OCI-LY7 (cell line): ENCODE measurements around the gene NR2F6. TPM values are rescaled to one million over a fixed set of nuclear protein-coding genes. Genes with fewer than 3 reads are reported as not detected.

Experiments used
- BruUV-seq: library from RNA; stranded (reverse); fragments of 400-500 nt; replicated peaks from 2 replicates; lab custom pipeline; 2021; lab: Mats Ljungman, UMichigan
- CTCF ChIA-PET: fragments of 300-600 bp; sonication (Branson Sonifier 250); formaldehyde crosslinking; loops from one replicate; lab custom pipeline; 2022; ENCODE audit warnings: antibody characterized with exemption; ENCODE audit not compliant: unreplicated experiment; lab: Charles Lee
- POLR2A ChIA-PET: fragments of 300-600 bp; sonication (Branson Sonifier 250); formaldehyde crosslinking; loops from one replicate; lab custom pipeline; 2022; ENCODE audit warnings: antibody characterized with exemption; lab: Charles Lee
- DNase-seq: peaks from one replicate; pipeline ENCODE4 v3.0.0-alpha.2; 2015; ENCODE audit warnings: low spot score
- H2AFZ ChIP-seq: fragments of 200-600 bp; sonication (generic), shearing (Covaris generic); 2 replicates; pipeline ENCODE4 v1.6.1; 2014; ENCODE audit warnings: mild to moderate bottlenecking, antibody characterized with exemption, low read length, moderate library complexity
- H3K27ac ChIP-seq: fragments of 200-600 bp; sonication (generic); 2 replicates; pipeline ENCODE4 v1.5.1; 2014; ENCODE audit warnings: mixed run types, low read depth, mild to moderate bottlenecking, moderate library complexity, low read length, inconsistent platforms; ENCODE audit not compliant: poor library complexity, severe bottlenecking
- H3K36me3 ChIP-seq: fragments of 200-600 bp; sonication (generic); 2 replicates; pipeline ENCODE4 v1.6.1; 2014; ENCODE audit warnings: mild to moderate bottlenecking, antibody characterized with exemption, low read length, moderate library complexity, mixed read lengths; ENCODE audit not compliant: insufficient read depth
- H3K4me1 ChIP-seq: fragments of 200-600 bp; sonication (generic); 2 replicates; pipeline ENCODE4 v1.5.1; 2014; ENCODE audit warnings: mild to moderate bottlenecking, low read length; ENCODE audit not compliant: insufficient read depth, poor library complexity, severe bottlenecking
- H3K4me2 ChIP-seq: fragments of 200-600 bp; sonication (generic); 2 replicates; pipeline ENCODE4 v1.6.1; 2014; ENCODE audit warnings: mild to moderate bottlenecking, low read length
- H3K4me3 ChIP-seq: fragments of 200-600 bp; sonication (generic); 2 replicates; pipeline ENCODE4 v1.5.1; 2014; ENCODE audit warnings: mild to moderate bottlenecking, low read depth, low read length; ENCODE audit not compliant: poor library complexity, severe bottlenecking
- H3K79me2 ChIP-seq: fragments of 200-600 bp; sonication (generic); 2 replicates; pipeline ENCODE4 v1.6.1; 2016; ENCODE audit warnings: low read depth, mild to moderate bottlenecking, low read length, moderate library complexity, mixed read lengths; ENCODE audit not compliant: insufficient read depth
- H3K9me2 ChIP-seq: fragments of 200-600 bp; sonication (generic); 2 replicates; pipeline ENCODE4 v1.6.1; 2016; ENCODE audit warnings: mild to moderate bottlenecking, low read length, mixed read lengths; ENCODE audit not compliant: insufficient read depth
- H3K9me3 ChIP-seq: fragments of 200-600 bp; sonication (generic); 2 replicates; pipeline ENCODE4 v1.6.1; 2014; ENCODE audit warnings: mild to moderate bottlenecking, mixed run types, low read length, mixed read lengths
- H4K20me1 ChIP-seq: fragments of 200-600 bp; sonication (generic); 2 replicates; pipeline ENCODE4 v1.6.1; 2014; ENCODE audit warnings: mild to moderate bottlenecking, antibody characterized with exemption, low read length, moderate library complexity, mixed read lengths; ENCODE audit not compliant: insufficient read depth
- EZH2phosphoT487 ChIP-seq: fragments of 200-600 bp; sonication (generic); IDR thresholded peaks from 2 replicates; pipeline ENCODE4 v1.6.1; 2018; ENCODE audit warnings: low read depth, borderline replicate concordance, mild to moderate bottlenecking, mixed run types, antibody characterized with exemption, low read length, moderate library complexity, mixed read lengths
- intact Hi-C: fragments of 100-400 bp; cut with micrococcal nuclease; formaldehyde crosslinking; loops from one replicate; pipeline ENCODE4 v1.10.0; 2022; ENCODE audit not compliant: unreplicated experiment
- total RNA-seq, 2 experiments: library from RNA; depleted of rRNA in 1 of 2; stranded (reverse); fragments of >200 nt in 1 of 2; shearing (Covaris generic) in 1 of 2; gene quantifications; 2 replicates each; pipeline ENCODE4 v1.2.3, GENCODE V29; 2014 to 2022
- TF ChIP-seq, protein P1 (sequence below): fragments of 200-600 bp; sonication (generic); conservative IDR thresholded peaks from 2 replicates; pipeline ENCODE4 v1.5.1; 2014; ENCODE audit warnings: mild to moderate bottlenecking, antibody characterized with exemption, low read length, moderate library complexity, mixed read lengths

Gene NR2F6
- total RNA-seq, 2 experiments from 2014 or later, result 33.1 to 39.2 TPM

- H3K4me3 ChIP-seq, result peak overlapping the region; percentile 69
- TF ChIP-seq, protein P1, sequence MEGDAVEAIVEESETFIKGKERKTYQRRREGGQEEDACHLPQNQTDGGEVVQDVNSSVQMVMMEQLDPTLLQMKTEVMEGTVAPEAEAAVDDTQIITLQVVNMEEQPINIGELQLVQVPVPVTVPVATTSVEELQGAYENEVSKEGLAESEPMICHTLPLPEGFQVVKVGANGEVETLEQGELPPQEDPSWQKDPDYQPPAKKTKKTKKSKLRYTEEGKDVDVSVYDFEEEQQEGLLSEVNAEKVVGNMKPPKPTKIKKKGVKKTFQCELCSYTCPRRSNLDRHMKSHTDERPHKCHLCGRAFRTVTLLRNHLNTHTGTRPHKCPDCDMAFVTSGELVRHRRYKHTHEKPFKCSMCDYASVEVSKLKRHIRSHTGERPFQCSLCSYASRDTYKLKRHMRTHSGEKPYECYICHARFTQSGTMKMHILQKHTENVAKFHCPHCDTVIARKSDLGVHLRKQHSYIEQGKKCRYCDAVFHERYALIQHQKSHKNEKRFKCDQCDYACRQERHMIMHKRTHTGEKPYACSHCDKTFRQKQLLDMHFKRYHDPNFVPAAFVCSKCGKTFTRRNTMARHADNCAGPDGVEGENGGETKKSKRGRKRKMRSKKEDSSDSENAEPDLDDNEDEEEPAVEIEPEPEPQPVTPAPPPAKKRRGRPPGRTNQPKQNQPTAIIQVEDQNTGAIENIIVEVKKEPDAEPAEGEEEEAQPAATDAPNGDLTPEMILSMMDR, result peak; percentile 73
- TF ChIP-seq EZH2phosphoT487, result no peak
- peak overlapping the region; percentile 87 for H3K4me2 ChIP-seq
- H3K9me2 ChIP-seq, result no peaks in the 10 kb centered on the region
- no TSS peak for BruUV-seq
- CTCF ChIA-PET, result interaction anchor here (0.6 kb wide), 1 partner anchor 9 kb away, joined by 10 read pairs; the partner anchor contains the start of gene OCEL1
- intact Hi-C loops, result no loop called here
- H2AFZ ChIP-seq, result peak overlapping the region; percentile 18; the same call in 1 of the 2 replicates
- no peaks in the 10 kb centered on the region for H3K9me3 ChIP-seq
- no peaks in the 10 kb centered on the region for H4K20me1 ChIP-seq
- H3K36me3 ChIP-seq, result peaks cover 42% of the 10 kb centered on the region; the same call in 1 of the 2 replicates
- peak overlapping the region; percentile 58 for H3K27ac ChIP-seq
- POLR2A ChIA-PET, result interaction anchor here (0.5 to 1.5 kb wide), 4 partner anchors 32 to 753 kb away, joined by 3 to 5 read pairs (median 4); partner anchors contain the start of gene BABAM1
- peaks cover 25% of the 10 kb centered on the region for H3K4me1 ChIP-seq
- peaks cover 12% of the 10 kb centered on the region; the same call in 1 of the 2 replicates for H3K79me2 ChIP-seq
- peak; percentile 82 for DNase-seq
Observed at GRCh38 chr19:17235300-17235970, 10.3 kb downstream of the NR2F6 start.

DNA sequence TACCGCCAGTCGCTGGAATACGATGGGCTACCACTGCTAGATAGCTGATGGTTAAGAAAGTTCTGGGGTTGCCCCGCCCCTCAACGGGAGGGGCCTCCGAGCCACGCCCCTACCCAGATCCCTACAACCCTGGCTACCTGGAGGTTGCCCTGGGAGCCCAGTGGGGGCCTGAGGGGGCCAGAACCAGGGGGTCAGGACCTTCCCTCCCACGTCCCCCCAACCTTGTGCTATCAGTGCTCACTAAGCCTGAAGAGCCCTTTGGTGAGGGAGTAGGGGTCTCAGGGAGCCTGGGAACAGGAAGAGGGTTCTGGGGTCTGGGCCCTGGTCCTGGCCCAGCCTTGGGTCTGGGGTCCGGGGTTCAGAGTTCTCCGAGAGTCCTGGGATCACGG is 10.8 kb downstream of the NR2F6 start:
- Histone ChIP-seq H3K36me3 (peaks cover 46% of the 10 kb centered on the region; the same call in 1 of the 2 replicates), H2AFZ (no peak overlapping the region; the same call in 1 of the 2 replicates), H4K20me1 (no peaks in the 10 kb centered on the region), H3K9me2 (no peaks in the 10 kb centered on the region), H3K9me3 (no peaks in the 10 kb centered on the region), H3K4me3 (peak overlapping the region; percentile 69), H3K4me2 (peak overlapping the region; percentile 87), H3K27ac (peak overlapping the region; percentile 58), H3K4me1 (peaks cover 25% of the 10 kb centered on the region), H3K79me2 (peaks cover 12% of the 10 kb centered on the region; the same call in 1 of the 2 replicates)
- TF ChIP-seq EZH2phosphoT487, result no peak
- TF ChIP-seq, protein P1, result no peak
- BruUV-seq, result no TSS peak
- ChIA-PET POLR2A (interaction anchor here (0.6 to 1.5 kb wide), 3 partner anchors 32 to 753 kb away, joined by 3 to 5 read pairs (median 5); partner anchors contain the start of gene BABAM1), CTCF (no interaction called here)
- DNase-seq, result peak; percentile 73
- intact Hi-C loops, result no loop called here

DNA sequence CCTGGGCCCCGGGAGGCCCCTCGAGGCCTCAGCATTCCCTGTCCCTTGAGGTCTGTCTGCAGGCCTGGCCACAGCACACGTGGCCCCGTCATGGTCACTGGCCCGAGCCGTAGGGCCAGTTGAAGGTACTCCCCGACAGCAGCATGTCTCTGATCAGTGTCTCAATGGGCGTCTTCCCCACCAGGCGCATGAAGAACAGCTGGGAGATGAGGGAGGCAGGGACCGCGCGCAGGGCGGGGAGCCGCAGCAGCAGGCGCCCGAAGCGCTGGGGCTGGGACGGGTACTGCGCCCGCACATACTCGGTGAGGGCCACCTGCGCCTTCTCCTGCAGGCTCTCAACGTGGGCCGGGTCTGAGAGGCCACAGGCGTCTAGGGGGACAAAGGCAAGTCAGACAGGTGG is 13.5 kb downstream of the NR2F6 start:
- peaks cover 48% of the 10 kb centered on the region; the same call in 1 of the 2 replicates for H3K36me3 ChIP-seq
- H4K20me1 ChIP-seq, result no peaks in the 10 kb centered on the region
- no peaks in the 10 kb centered on the region for H3K9me3 ChIP-seq
- intact Hi-C loops, result no loop called here
- ChIA-PET POLR2A (no interaction called here), CTCF (no interaction called here)
- peaks cover 12% of the 10 kb centered on the region; the same call in 1 of the 2 replicates for H3K79me2 ChIP-seq
- TF ChIP-seq, protein P1, result no peak
- TF ChIP-seq EZH2phosphoT487, result no peak
- no peak overlapping the region for H3K27ac ChIP-seq
- no peak overlapping the region for H3K4me3 ChIP-seq
- H3K4me1 ChIP-seq, result peaks cover 26% of the 10 kb centered on the region
- no peaks in the 10 kb centered on the region for H3K9me2 ChIP-seq
- H2AFZ ChIP-seq, result no peak overlapping the region
- BruUV-seq, result no TSS peak
- H3K4me2 ChIP-seq, result no peak overlapping the region
- DNase-seq, result no peak
